Posterior vena cava (tissue), 2 donors: ENCODE results near the gene CCDC87. TPM values are rescaled to one million over a fixed set of nuclear protein-coding genes. Genes with fewer than 3 reads are reported as not detected.
"Not testable (repeated sequence)": the region's sequence is repeated elsewhere in the genome, so short reads cannot be mapped to it uniquely, and the experiment has no call there.

ENCODE experiments used
- DNase-seq: peaks from one replicate; pipeline ENCODE4 v3.0.0-alpha.2; 2020; ENCODE audit warnings: low spot score
- intact Hi-C, 2 donors: fragments of 100-400 bp; cut with DNase I; formaldehyde crosslinking; loops; one replicate each; pipeline versions ENCODE4 v1.14.1 to v1.14.2; 2022 to 2023
- total RNA-seq, 2 donors: library from RNA; stranded (reverse); fragmentation: NEBNext Ultra II Directional; extraction: Animal tissue kit (Norgen Biotek cat#: 25700); gene quantifications; one replicate each; pipeline ENCODE4 v1.2.1, GENCODE V29; 2021
- donor health status: DM: yes; HTN: yes; CAD: no.
- donor health status: DM: yes; HTN: yes; CAD: no.

CCDC87 gene
- total RNA-seq, 2 donors from 2014 or later: 0.24 to 0.46 TPM

- peak; percentile 94 for DNase-seq
- intact Hi-C loops: no loop called here
These were observed 24.4 kb upstream of the CCDC87 start for GRCh38 chr11:66617155-66617834.

- DNase-seq: peak; percentile 100
- intact Hi-C loops: no loop called here
These were observed 23.7 kb upstream of the CCDC87 start, which contains the start of gene RBM14 for GRCh38 chr11:66616379-66617154. TSS of gene RBM14 (plus strand) at chr11:66616630. CDS start at chr11:66616721, 91 bp downstream.

GRCh38 chr11:66614073-66614472, 21.2 kb upstream of the CCDC87 start:
- DNase-seq: peak; percentile 37
- intact Hi-C loops: no loop called here

- DNase-seq: peak; percentile 35
- intact Hi-C loops: no loop called here
These were observed 19.6 kb upstream of the CCDC87 start for GRCh38 chr11:66612458-66612857.

GRCh38 chr11:66609721-66610617, 17.1 kb upstream of the CCDC87 start:
- DNase-seq: peak; percentile 13
- intact Hi-C loops: no loop called here

- intact Hi-C loops: no loop called here
- DNase-seq: peak; percentile 93
These were observed 14.4 kb upstream of the CCDC87 start for GRCh38 chr11:66607126-66607834.

GRCh38 chr11:66606608-66607007, 13.7 kb upstream of the CCDC87 start:
- DNase-seq, intact Hi-C loops: not testable (repeated sequence)

- no peak for DNase-seq
- intact Hi-C loops: no loop called here
These were observed 11.3 kb upstream of the CCDC87 start for GRCh38 chr11:66604155-66604554.

- DNase-seq: no peak
- intact Hi-C loops: loop anchor here in 1 of 2 donors (2.0 kb wide), 1 partner anchor 44 kb away; no protein-coding TSS in a partner anchor
These were observed 10.2 kb upstream of the CCDC87 start for GRCh38 chr11:66603072-66603471.

- DNase-seq: no peak
- intact Hi-C loops: no loop called here
These were observed 7.9 kb upstream of the CCDC87 start for GRCh38 chr11:66600631-66601233.

- intact Hi-C loops: no loop called here
- no peak for DNase-seq
These were observed 7.4 kb upstream of the CCDC87 start for GRCh38 chr11:66600219-66600618.

GRCh38 chr11:66598993-66599392, 6.1 kb upstream of the CCDC87 start:
- no peak for DNase-seq
- intact Hi-C loops: no loop called here

- intact Hi-C loops: no loop called here
- DNase-seq: no peak
These were observed 2.5 kb upstream of the CCDC87 start for GRCh38 chr11:66595245-66595904.

GRCh38 chr11:66593650-66594049, 787 bp upstream of the CCDC87 start:
- intact Hi-C loops: loop anchor here in 1 of 2 donors (5.0 kb wide), 1 partner anchor 84 kb away; the partner anchor contains the start of gene RBM4B
- DNase-seq: no peak

- no peak for DNase-seq
- intact Hi-C loops: loop anchor here in 1 of 2 donors (5.0 kb wide), 1 partner anchor 84 kb away; the partner anchor contains the start of gene RBM4B
These were observed 406 bp upstream of the CCDC87 start for GRCh38 chr11:66593303-66593635.

GRCh38 chr11:66591175-66591574, 1.7 kb downstream of the CCDC87 start:
- intact Hi-C loops: loop anchor here in 1 of 2 donors (5.0 kb wide), 1 partner anchor 86 kb away; the partner anchor contains the start of gene RBM4B

GRCh38 chr11:66589996-66590675, 2.7 kb downstream of the CCDC87 start:
- DNase-seq: no peak
- intact Hi-C loops: loop anchor here in 1 of 2 donors (5.0 kb wide), 1 partner anchor 87 kb away; the partner anchor contains the start of gene RBM4B

More at GRCh38 chr11:66591175-66591574, 1.7 kb downstream of the CCDC87 start:
- no peak for DNase-seq
